WTC11 (cell line): Measurements from ENCODE around the gene PCDHA11.

Source experiments
- ATF3 ChIP-seq: sonication (generic); formaldehyde crosslinking; conservative IDR thresholded peaks from 2 replicates; pipeline ENCODE4 v1.8.1; 2022; ENCODE audit warnings: mild to moderate bottlenecking, missing genetic modification reagents
- ETV6 ChIP-seq: sonication (generic); formaldehyde crosslinking; IDR thresholded peaks from 2 replicates; pipeline ENCODE4 v1.8.1; 2022; ENCODE audit warnings: mild to moderate bottlenecking, missing genetic modification reagents
- FOXJ3 ChIP-seq: sonication (generic); formaldehyde crosslinking; IDR thresholded peaks from 2 replicates; pipeline ENCODE4 v1.9.0; 2021; ENCODE audit warnings: missing genetic modification reagents, mild to moderate bottlenecking, borderline replicate concordance
- TF ChIP-seq, protein P1 (sequence below): fragments of 200-600 bp; IDR thresholded peaks from 2 replicates; pipeline ENCODE4 v1.8.0; 2022; ENCODE audit warnings: antibody characterized with exemption
- TF ChIP-seq, protein P2 (sequence below): sonication (generic); formaldehyde crosslinking; IDR thresholded peaks from 2 replicates; pipeline ENCODE4 v1.8.0; 2022; ENCODE audit warnings: mild to moderate bottlenecking, missing genetic modification reagents
- TF ChIP-seq, protein P3 (sequence below): sonication (generic); formaldehyde crosslinking; IDR thresholded peaks from 2 replicates; pipeline ENCODE4 v1.8.0; 2022; ENCODE audit warnings: mild to moderate bottlenecking, missing genetic modification reagents

DNA sequence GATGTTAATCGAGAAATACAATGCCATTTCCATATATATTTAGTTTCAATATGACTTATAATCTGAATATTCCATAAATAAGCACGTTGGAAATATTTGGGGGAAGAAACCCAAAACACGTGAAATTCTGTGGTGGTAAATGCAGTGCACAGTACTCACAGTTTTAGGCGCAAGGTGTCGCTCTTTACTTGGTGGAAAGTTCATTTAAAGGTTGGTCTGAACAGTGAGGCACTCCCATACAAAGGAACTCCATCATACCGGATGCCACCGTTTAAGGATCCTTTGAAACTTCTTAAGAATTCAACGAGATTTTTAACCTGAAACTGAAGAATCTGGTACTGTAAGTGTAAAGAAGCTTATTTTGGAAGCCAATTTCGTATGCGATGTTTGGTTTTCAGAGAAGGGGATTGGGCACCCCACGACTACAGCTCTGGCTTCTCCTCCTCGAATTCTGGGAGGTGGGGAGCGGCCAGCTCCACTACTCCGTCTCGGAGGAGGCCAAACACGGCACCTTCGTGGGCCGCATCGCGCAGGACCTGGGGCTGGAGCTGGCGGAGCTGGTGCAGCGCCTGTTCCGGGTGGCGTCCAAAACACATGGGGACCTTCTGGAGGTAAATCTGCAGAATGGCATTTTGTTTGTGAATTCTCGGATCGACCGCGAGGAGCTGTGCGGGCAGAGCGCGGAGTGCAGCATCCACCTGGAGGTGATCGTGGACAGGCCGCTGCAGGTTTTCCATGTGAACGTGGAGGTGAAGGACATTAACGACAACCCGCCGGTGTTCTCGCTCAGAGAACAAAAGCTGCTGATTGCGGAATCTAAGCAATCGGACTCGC, at the start of gene PCDHA11:
- TF ChIP-seq, protein P1, sequence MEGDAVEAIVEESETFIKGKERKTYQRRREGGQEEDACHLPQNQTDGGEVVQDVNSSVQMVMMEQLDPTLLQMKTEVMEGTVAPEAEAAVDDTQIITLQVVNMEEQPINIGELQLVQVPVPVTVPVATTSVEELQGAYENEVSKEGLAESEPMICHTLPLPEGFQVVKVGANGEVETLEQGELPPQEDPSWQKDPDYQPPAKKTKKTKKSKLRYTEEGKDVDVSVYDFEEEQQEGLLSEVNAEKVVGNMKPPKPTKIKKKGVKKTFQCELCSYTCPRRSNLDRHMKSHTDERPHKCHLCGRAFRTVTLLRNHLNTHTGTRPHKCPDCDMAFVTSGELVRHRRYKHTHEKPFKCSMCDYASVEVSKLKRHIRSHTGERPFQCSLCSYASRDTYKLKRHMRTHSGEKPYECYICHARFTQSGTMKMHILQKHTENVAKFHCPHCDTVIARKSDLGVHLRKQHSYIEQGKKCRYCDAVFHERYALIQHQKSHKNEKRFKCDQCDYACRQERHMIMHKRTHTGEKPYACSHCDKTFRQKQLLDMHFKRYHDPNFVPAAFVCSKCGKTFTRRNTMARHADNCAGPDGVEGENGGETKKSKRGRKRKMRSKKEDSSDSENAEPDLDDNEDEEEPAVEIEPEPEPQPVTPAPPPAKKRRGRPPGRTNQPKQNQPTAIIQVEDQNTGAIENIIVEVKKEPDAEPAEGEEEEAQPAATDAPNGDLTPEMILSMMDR = no peak
- no peak for TF ChIP-seq FOXJ3 (CRISPR knock-in tag)
- no peak for TF ChIP-seq ATF3
- TF ChIP-seq, protein P2, sequence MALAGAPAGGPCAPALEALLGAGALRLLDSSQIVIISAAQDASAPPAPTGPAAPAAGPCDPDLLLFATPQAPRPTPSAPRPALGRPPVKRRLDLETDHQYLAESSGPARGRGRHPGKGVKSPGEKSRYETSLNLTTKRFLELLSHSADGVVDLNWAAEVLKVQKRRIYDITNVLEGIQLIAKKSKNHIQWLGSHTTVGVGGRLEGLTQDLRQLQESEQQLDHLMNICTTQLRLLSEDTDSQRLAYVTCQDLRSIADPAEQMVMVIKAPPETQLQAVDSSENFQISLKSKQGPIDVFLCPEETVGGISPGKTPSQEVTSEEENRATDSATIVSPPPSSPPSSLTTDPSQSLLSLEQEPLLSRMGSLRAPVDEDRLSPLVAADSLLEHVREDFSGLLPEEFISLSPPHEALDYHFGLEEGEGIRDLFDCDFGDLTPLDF (CRISPR knock-in tag) = no peak
- TF ChIP-seq ETV6 (CRISPR knock-in tag) = no peak
- TF ChIP-seq, protein P3, sequence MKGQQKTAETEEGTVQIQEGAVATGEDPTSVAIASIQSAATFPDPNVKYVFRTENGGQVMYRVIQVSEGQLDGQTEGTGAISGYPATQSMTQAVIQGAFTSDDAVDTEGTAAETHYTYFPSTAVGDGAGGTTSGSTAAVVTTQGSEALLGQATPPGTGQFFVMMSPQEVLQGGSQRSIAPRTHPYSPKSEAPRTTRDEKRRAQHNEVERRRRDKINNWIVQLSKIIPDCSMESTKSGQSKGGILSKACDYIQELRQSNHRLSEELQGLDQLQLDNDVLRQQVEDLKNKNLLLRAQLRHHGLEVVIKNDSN (CRISPR knock-in tag) = no peak
